Adipocyte (in vitro differentiated cells): ENCODE measurements around the gene PIK3R6.

Source experiments
- DNase-seq: peaks from one replicate; pipeline ENCODE4 v3.0.0-alpha.2; 2015; ENCODE audit warnings: low read depth
- H3K27me3 ChIP-seq: replicated peaks from 2 replicates; pipeline ENCODE4 v1.7.0; 2013; ENCODE audit warnings: mild to moderate bottlenecking, low read length, moderate library complexity; ENCODE audit not compliant: control insufficient read depth, insufficient read depth
- H3K36me3 ChIP-seq: 2 replicates; pipeline ENCODE4 v1.7.0; 2013; ENCODE audit warnings: low read length, mild to moderate bottlenecking, moderate library complexity; ENCODE audit not compliant: control insufficient read depth, insufficient read depth, severe bottlenecking
- H3K4me1 ChIP-seq: 2 replicates; pipeline ENCODE4 v1.7.0; 2013; ENCODE audit warnings: mild to moderate bottlenecking, low read length, moderate library complexity; ENCODE audit not compliant: control insufficient read depth, insufficient read depth
- H3K4me3 ChIP-seq: 2 replicates; pipeline ENCODE4 v1.7.0; 2013; ENCODE audit warnings: mild to moderate bottlenecking, low read length, moderate library complexity
- H3K9ac ChIP-seq: 2 replicates; pipeline ENCODE4 v1.7.0; 2013; ENCODE audit warnings: mild to moderate bottlenecking, low read length, moderate library complexity
- H3K9me3 ChIP-seq: 2 replicates; pipeline ENCODE4 v1.7.0; 2013; ENCODE audit warnings: mild to moderate bottlenecking, low read length, moderate library complexity; ENCODE audit not compliant: control insufficient read depth

PIK3R6 gene

GRCh38 chr17:8867361-8867981, at the start of gene PIK3R6:
PIK3R6 (minus strand) TSS chr17:8867674; CDS start chr17:8849794, 17,880 bp downstream.
- no peak for DNase-seq
- Histone ChIP-seq H3K9me3 (peaks cover 5% of the 10 kb centered on the region), H3K4me1 (no peaks in the 10 kb centered on the region)

GRCh38 chr17:8916466-8916865, 49.0 kb upstream of the PIK3R6 start:
- DNase-seq: no peak
- Histone ChIP-seq H3K27me3 (peaks cover 8% of the 10 kb centered on the region), H3K4me1 (no peaks in the 10 kb centered on the region), H3K9ac (no peak overlapping the region), H3K36me3 (no peaks in the 10 kb centered on the region), H3K4me3 (no peak overlapping the region), H3K9me3 (peaks cover 10% of the 10 kb centered on the region)

More at GRCh38 chr17:8867361-8867981, at the start of gene PIK3R6:
- H3K9ac ChIP-seq: no peak within 1 kb of the TSS
- no peaks in the 10 kb centered on the region for H3K36me3 ChIP-seq
- peaks cover 42% of the 10 kb centered on the region for H3K27me3 ChIP-seq
- H3K4me3 ChIP-seq: no peak within 1 kb of the TSS

GRCh38 chr17:8914554-8914953, 47.1 kb upstream of the PIK3R6 start:
- Histone ChIP-seq H3K9ac (no peak overlapping the region), H3K4me1 (no peaks in the 10 kb centered on the region), H3K36me3 (no peaks in the 10 kb centered on the region), H3K9me3 (peaks cover 10% of the 10 kb centered on the region), H3K27me3 (peaks cover 12% of the 10 kb centered on the region), H3K4me3 (no peak overlapping the region)
- DNase-seq: no peak

- peaks cover 7% of the 10 kb centered on the region for H3K9me3 ChIP-seq
- H3K36me3 ChIP-seq: no peaks in the 10 kb centered on the region
- no peak for DNase-seq
- no peak overlapping the region for H3K4me3 ChIP-seq
- H3K4me1 ChIP-seq: no peaks in the 10 kb centered on the region
- H3K27me3 ChIP-seq: peaks cover 13% of the 10 kb centered on the region
- no peak overlapping the region for H3K9ac ChIP-seq
Observed at GRCh38 chr17:8913879-8914278, 46.4 kb upstream of the PIK3R6 start.

- peaks cover 3% of the 10 kb centered on the region for H3K9me3 ChIP-seq
- DNase-seq: no peak
- peaks cover 21% of the 10 kb centered on the region for H3K27me3 ChIP-seq
- H3K9ac ChIP-seq: no peak overlapping the region
- H3K36me3 ChIP-seq: no peaks in the 10 kb centered on the region
- H3K4me1 ChIP-seq: no peaks in the 10 kb centered on the region
- H3K4me3 ChIP-seq: no peak overlapping the region
Observed at GRCh38 chr17:8913091-8913490, 45.6 kb upstream of the PIK3R6 start.

- Histone ChIP-seq H3K4me1 (no peaks in the 10 kb centered on the region), H3K36me3 (no peaks in the 10 kb centered on the region), H3K4me3 (no peak overlapping the region), H3K9ac (no peak overlapping the region), H3K9me3 (no peaks in the 10 kb centered on the region), H3K27me3 (peaks cover 25% of the 10 kb centered on the region)
- no peak for DNase-seq
Observed at GRCh38 chr17:8912084-8912981, 44.9 kb upstream of the PIK3R6 start.

GRCh38 chr17:8910969-8911604, 43.6 kb upstream of the PIK3R6 start:
- no peak for DNase-seq
- Histone ChIP-seq H3K9me3 (no peaks in the 10 kb centered on the region), H3K36me3 (no peaks in the 10 kb centered on the region), H3K9ac (no peak overlapping the region), H3K4me3 (no peak overlapping the region), H3K4me1 (no peaks in the 10 kb centered on the region), H3K27me3 (peaks cover 25% of the 10 kb centered on the region)

- peaks cover 33% of the 10 kb centered on the region for H3K27me3 ChIP-seq
- no peaks in the 10 kb centered on the region for H3K36me3 ChIP-seq
- H3K9me3 ChIP-seq: peaks cover 3% of the 10 kb centered on the region
- DNase-seq: no peak
- H3K9ac ChIP-seq: no peak overlapping the region
- H3K4me3 ChIP-seq: no peak overlapping the region
- H3K4me1 ChIP-seq: no peaks in the 10 kb centered on the region
Observed at GRCh38 chr17:8909586-8910270, 42.3 kb upstream of the PIK3R6 start.

GRCh38 chr17:8905331-8905730, 37.9 kb upstream of the PIK3R6 start:
- peaks cover 3% of the 10 kb centered on the region for H3K9me3 ChIP-seq
- DNase-seq: no peak
- H3K4me1 ChIP-seq: no peaks in the 10 kb centered on the region
- H3K4me3 ChIP-seq: no peak overlapping the region
- H3K27me3 ChIP-seq: peaks cover 32% of the 10 kb centered on the region
- no peak overlapping the region for H3K9ac ChIP-seq
- H3K36me3 ChIP-seq: no peaks in the 10 kb centered on the region

- Histone ChIP-seq H3K27me3 (peaks cover 32% of the 10 kb centered on the region), H3K4me3 (no peak overlapping the region), H3K36me3 (no peaks in the 10 kb centered on the region), H3K9ac (no peak overlapping the region), H3K4me1 (no peaks in the 10 kb centered on the region), H3K9me3 (peaks cover 3% of the 10 kb centered on the region)
- DNase-seq: no peak
Observed at GRCh38 chr17:8904686-8905085, 37.2 kb upstream of the PIK3R6 start.

GRCh38 chr17:8904201-8904600, 36.7 kb upstream of the PIK3R6 start:
- Histone ChIP-seq H3K4me1 (no peaks in the 10 kb centered on the region), H3K9me3 (peaks cover 3% of the 10 kb centered on the region), H3K9ac (no peak overlapping the region), H3K27me3 (peaks cover 36% of the 10 kb centered on the region), H3K36me3 (no peaks in the 10 kb centered on the region), H3K4me3 (no peak overlapping the region)
- DNase-seq: no peak
